ENCODE measurements around the gene ETV5. TPM values are rescaled to one million over a fixed set of nuclear protein-coding genes. Genes with fewer than 3 reads are reported as not detected.

ETV5 gene
- polyA plus RNA-seq, 1 of the 3 experiments (the other 2 are of a cell fraction) = 20.9 TPM

- POLR2A ChIA-PET = no interaction called here
- no peaks in the 10 kb centered on the region for H3K27me3 ChIP-seq (ENCODE audit: insufficient read depth)
- 95% methylated on average over 8 of the region's 8 CpGs for WGBS (ENCODE audit: low lambda C conversion rate)
- no peak for DNase-seq
- H3K79me2 ChIP-seq (ENCODE audit: insufficient read depth) = peaks cover 5% of the 10 kb centered on the region; the same call in 1 of the 2 replicates
- H3K4me2 ChIP-seq = no peak overlapping the region
- no peak overlapping the region for H3K4me3 ChIP-seq (ENCODE audit: low read depth in 2 of 2, low read length in 1 of 2)
- no peaks in the 10 kb centered on the region for H4K20me1 ChIP-seq (ENCODE audit: insufficient read depth)
- TF ChIP-seq GATA2 (CRISPR knock-in tag; IDR thresholded peaks at IDR 0.05) (no peak), POLR2AphosphoS5 (IDR thresholded peaks at IDR 0.05; ENCODE audit: low read depth, low read length) (no peak), REST (IDR thresholded peaks at IDR 0.05; ENCODE audit: low read depth, low read length) (no peak), MXI1 (IDR thresholded peaks at IDR 0.05; ENCODE audit: low read depth, low read length) (no peak), ZBTB33 (IDR thresholded peaks at IDR 0.05; ENCODE audit: borderline replicate concordance, low read depth) (no peak), USF1 (IDR thresholded peaks at IDR 0.05; ENCODE audit: borderline replicate concordance, low read depth) (no peak), RCOR1 (IDR thresholded peaks at IDR 0.05; ENCODE audit: low read length) (no peak), SMC3 (IDR thresholded peaks at IDR 0.05; ENCODE audit: low read depth, low read length) (no peak), EP300 (IDR thresholded peaks at IDR 0.05; ENCODE audit: borderline replicate concordance in 1 of 2, low read depth in 1 of 2, low read length in 1 of 2) (no peak), USF2 (IDR thresholded peaks at IDR 0.05; ENCODE audit: borderline replicate concordance, low read depth, low read length) (no peak)
- no peaks in the 10 kb centered on the region for H3K9me3 ChIP-seq
- H3F3A ChIP-seq (replicated peaks; ENCODE audit: insufficient read depth) = no peaks in the 10 kb centered on the region
- peaks cover 37 to 64% of the 10 kb centered on the region in 2 experiments for H3K36me3 ChIP-seq (replicated peaks in 1 of 2; ENCODE audit: control insufficient read depth in 1 of 2, insufficient read depth in 2 of 2, low read length in 1 of 2)
- no peak overlapping the region for H3K27ac ChIP-seq (ENCODE audit: low read depth in 2 of 2, low read length in 1 of 2)
- no peaks in the 10 kb centered on the region; a peak in 1 of 4 replicates for H3K4me1 ChIP-seq (ENCODE audit: control insufficient read depth in 1 of 2, insufficient read depth in 2 of 2, low read depth in 1 of 2, low read length in 1 of 2)
- CTCF ChIA-PET = interaction anchor here (1.6 kb wide), 1 partner anchor 16 kb away, joined by 6 read pairs; no protein-coding TSS in a partner anchor
- H2AFZ ChIP-seq (ENCODE audit: low read depth) = no peak overlapping the region
- no peak overlapping the region for H3K9ac ChIP-seq
- H3K9me2 ChIP-seq = no peaks in the 10 kb centered on the region
Observed at GRCh38 chr3:186082150-186082549, 26.7 kb downstream of the ETV5 start.
